GM21576 (cell line): ENCODE data around the gene SDR42E2.
"Not testable (repeated sequence)": the region's sequence is repeated elsewhere in the genome, so short reads cannot be mapped to it uniquely, and the experiment has no call there.

Experiments used
- ATAC-seq: cut with Tn5 transposase; IDR thresholded peaks from one replicate; pipeline ENCODE4 v1.9.1; 2021; ENCODE audit warnings: mild to moderate bottlenecking, moderate library complexity; ENCODE audit not compliant: unreplicated experiment

The SDR42E2 gene

GRCh38 chr16:22210285-22210684, 48.0 kb downstream of the SDR42E2 start:
- ATAC-seq: no peak

GRCh38 chr16:22210854-22211253, 48.5 kb downstream of the SDR42E2 start:
- no peak for ATAC-seq

GRCh38 chr16:22213236-22213635, 50.9 kb downstream of the SDR42E2 start:
- no peak for ATAC-seq

- no peak for ATAC-seq
These were observed 51.5 kb downstream of the SDR42E2 start for GRCh38 chr16:22213801-22214200.

- ATAC-seq: no peak
These were observed 52.1 kb downstream of the SDR42E2 start for GRCh38 chr16:22214402-22214801.

GRCh38 chr16:22214889-22215288, 52.6 kb downstream of the SDR42E2 start:
- no peak for ATAC-seq

- ATAC-seq: no peak
These were observed 54.0 kb downstream of the SDR42E2 start for GRCh38 chr16:22216191-22216831.

- not testable (repeated sequence) for ATAC-seq
These were observed 54.5 kb downstream of the SDR42E2 start for GRCh38 chr16:22216832-22217225.

- peak; percentile 71 for ATAC-seq
These were observed 55.8 kb downstream of the SDR42E2 start for GRCh38 chr16:22217890-22218730.

- ATAC-seq: no peak
These were observed 57.2 kb downstream of the SDR42E2 start for GRCh38 chr16:22219389-22220068.

GRCh38 chr16:22220069-22220440, 57.7 kb downstream of the SDR42E2 start:
- no peak for ATAC-seq

GRCh38 chr16:22220714-22221113, 58.4 kb downstream of the SDR42E2 start:
- no peak for ATAC-seq

- no peak for ATAC-seq
These were observed 59.7 kb downstream of the SDR42E2 start for GRCh38 chr16:22222006-22222405.

GRCh38 chr16:22222998-22223397, 60.7 kb downstream of the SDR42E2 start:
- no peak for ATAC-seq

GRCh38 chr16:22225060-22225459, 62.8 kb downstream of the SDR42E2 start:
- ATAC-seq: no peak

GRCh38 chr16:22229889-22230288, 67.6 kb downstream of the SDR42E2 start:
- ATAC-seq: no peak

- ATAC-seq: no peak
These were observed 70.2 kb downstream of the SDR42E2 start for GRCh38 chr16:22232277-22233036.

GRCh38 chr16:22233037-22233372, 70.7 kb downstream of the SDR42E2 start:
- ATAC-seq: no peak

GRCh38 chr16:22235839-22236745, 73.8 kb downstream of the SDR42E2 start:
- no peak for ATAC-seq

GRCh38 chr16:22239131-22239805, 77.0 kb downstream of the SDR42E2 start:
- ATAC-seq: no peak
